ENCODE results near the gene CLEC2D.
"Not testable (repeated sequence)": the region's sequence is repeated elsewhere in the genome, so short reads cannot be mapped to it uniquely, and the experiment has no call there.

CLEC2D gene

GRCh38 chr12:9662488-9662887 lies 7.0 kb upstream of the CLEC2D start:
- Histone ChIP-seq H3K4me1 (ENCODE audit: control insufficient read depth, insufficient read depth, low read length) (no peaks in the 10 kb centered on the region), H3K4me3 (ENCODE audit: low read depth, low read length) (no peak overlapping the region), H3K9me3 (ENCODE audit: control insufficient read depth, insufficient read depth, low read length) (no peaks in the 10 kb centered on the region), H3K36me3 (ENCODE audit: control insufficient read depth, insufficient read depth, low read length) (peaks cover 3% of the 10 kb centered on the region), H3K9ac (ENCODE audit: low read depth, low read length) (no peak overlapping the region), H3K27me3 (ENCODE audit: control insufficient read depth, insufficient read depth, low read length) (no peaks in the 10 kb centered on the region)

GRCh38 chr12:9667403-9668160 lies 1.9 kb upstream of the CLEC2D start:
- peaks cover 3% of the 10 kb centered on the region for H3K36me3 ChIP-seq (ENCODE audit: control insufficient read depth, insufficient read depth, low read length)
- no peaks in the 10 kb centered on the region for H3K27me3 ChIP-seq (ENCODE audit: control insufficient read depth, insufficient read depth, low read length)
- no peaks in the 10 kb centered on the region for H3K4me1 ChIP-seq (ENCODE audit: control insufficient read depth, insufficient read depth, low read length)
- H3K9ac ChIP-seq (ENCODE audit: low read depth, low read length) = no peak overlapping the region
- no peak overlapping the region for H3K4me3 ChIP-seq (ENCODE audit: low read depth, low read length)
- H3K9me3 ChIP-seq (ENCODE audit: control insufficient read depth, insufficient read depth, low read length) = no peaks in the 10 kb centered on the region

- Histone ChIP-seq H3K9ac (ENCODE audit: low read depth, low read length) (no peak overlapping the region), H3K27me3 (ENCODE audit: control insufficient read depth, insufficient read depth, low read length) (no peaks in the 10 kb centered on the region), H3K4me3 (ENCODE audit: low read depth, low read length) (no peak overlapping the region), H3K36me3 (ENCODE audit: control insufficient read depth, insufficient read depth, low read length) (peaks cover 3% of the 10 kb centered on the region), H3K4me1 (ENCODE audit: control insufficient read depth, insufficient read depth, low read length) (no peaks in the 10 kb centered on the region), H3K9me3 (ENCODE audit: control insufficient read depth, insufficient read depth, low read length) (no peaks in the 10 kb centered on the region)
These were observed 1.1 kb upstream of the CLEC2D start for GRCh38 chr12:9668161-9669018.

GRCh38 chr12:9669019-9669326 lies 540 bp upstream of the CLEC2D start:
- H3K4me3 ChIP-seq (ENCODE audit: low read depth, low read length) = no peak overlapping the region
- no peaks in the 10 kb centered on the region for H3K4me1 ChIP-seq (ENCODE audit: control insufficient read depth, insufficient read depth, low read length)
- H3K27me3 ChIP-seq (ENCODE audit: control insufficient read depth, insufficient read depth, low read length) = no peaks in the 10 kb centered on the region
- peaks cover 3% of the 10 kb centered on the region for H3K36me3 ChIP-seq (ENCODE audit: control insufficient read depth, insufficient read depth, low read length)
- no peak overlapping the region for H3K9ac ChIP-seq (ENCODE audit: low read depth, low read length)
- no peaks in the 10 kb centered on the region for H3K9me3 ChIP-seq (ENCODE audit: control insufficient read depth, insufficient read depth, low read length)

GRCh38 chr12:9672340-9672739 lies 2.8 kb downstream of the CLEC2D start:
- not testable (repeated sequence) for H3K4me3 ChIP-seq (ENCODE audit: low read depth, low read length); H3K27me3 ChIP-seq (ENCODE audit: control insufficient read depth, insufficient read depth, low read length); H3K9me3 ChIP-seq (ENCODE audit: control insufficient read depth, insufficient read depth, low read length); H3K4me1 ChIP-seq (ENCODE audit: control insufficient read depth, insufficient read depth, low read length); H3K36me3 ChIP-seq (ENCODE audit: control insufficient read depth, insufficient read depth, low read length); H3K9ac ChIP-seq (ENCODE audit: low read depth, low read length)

GRCh38 chr12:9673404-9674225 lies 4.1 kb downstream of the CLEC2D start:
- no peaks in the 10 kb centered on the region for H3K36me3 ChIP-seq (ENCODE audit: control insufficient read depth, insufficient read depth, low read length)
- H3K4me3 ChIP-seq (ENCODE audit: low read depth, low read length) = no peak overlapping the region
- no peaks in the 10 kb centered on the region for H3K4me1 ChIP-seq (ENCODE audit: control insufficient read depth, insufficient read depth, low read length)
- no peaks in the 10 kb centered on the region for H3K9me3 ChIP-seq (ENCODE audit: control insufficient read depth, insufficient read depth, low read length)
- no peaks in the 10 kb centered on the region for H3K27me3 ChIP-seq (ENCODE audit: control insufficient read depth, insufficient read depth, low read length)
- no peak overlapping the region for H3K9ac ChIP-seq (ENCODE audit: low read depth, low read length)

GRCh38 chr12:9674226-9674590 lies 4.7 kb downstream of the CLEC2D start:
- H3K9ac ChIP-seq (ENCODE audit: low read depth, low read length) = no peak overlapping the region
- H3K9me3 ChIP-seq (ENCODE audit: control insufficient read depth, insufficient read depth, low read length) = no peaks in the 10 kb centered on the region
- no peak overlapping the region for H3K4me3 ChIP-seq (ENCODE audit: low read depth, low read length)
- H3K36me3 ChIP-seq (ENCODE audit: control insufficient read depth, insufficient read depth, low read length) = no peaks in the 10 kb centered on the region
- H3K4me1 ChIP-seq (ENCODE audit: control insufficient read depth, insufficient read depth, low read length) = no peaks in the 10 kb centered on the region
- no peaks in the 10 kb centered on the region for H3K27me3 ChIP-seq (ENCODE audit: control insufficient read depth, insufficient read depth, low read length)

GRCh38 chr12:9682508-9682907 lies 13.0 kb downstream of the CLEC2D start:
- H3K27me3 ChIP-seq (ENCODE audit: control insufficient read depth, insufficient read depth, low read length); H3K9ac ChIP-seq (ENCODE audit: low read depth, low read length); H3K9me3 ChIP-seq (ENCODE audit: control insufficient read depth, insufficient read depth, low read length); H3K4me3 ChIP-seq (ENCODE audit: low read depth, low read length); H3K36me3 ChIP-seq (ENCODE audit: control insufficient read depth, insufficient read depth, low read length); H3K4me1 ChIP-seq (ENCODE audit: control insufficient read depth, insufficient read depth, low read length): not testable (repeated sequence)

GRCh38 chr12:9682949-9683348 lies 13.4 kb downstream of the CLEC2D start:
- H3K27me3 ChIP-seq (ENCODE audit: control insufficient read depth, insufficient read depth, low read length) = not testable (repeated sequence)

GRCh38 chr12:9685366-9685765 lies 15.9 kb downstream of the CLEC2D start:
- H3K27me3 ChIP-seq (ENCODE audit: control insufficient read depth, insufficient read depth, low read length); H3K9me3 ChIP-seq (ENCODE audit: control insufficient read depth, insufficient read depth, low read length); H3K4me1 ChIP-seq (ENCODE audit: control insufficient read depth, insufficient read depth, low read length); H3K9ac ChIP-seq (ENCODE audit: low read depth, low read length); H3K36me3 ChIP-seq (ENCODE audit: control insufficient read depth, insufficient read depth, low read length); H3K4me3 ChIP-seq (ENCODE audit: low read depth, low read length): not testable (repeated sequence)

More at GRCh38 chr12:9682949-9683348, 13.4 kb downstream of the CLEC2D start:
- not testable (repeated sequence) for H3K9me3 ChIP-seq (ENCODE audit: control insufficient read depth, insufficient read depth, low read length); H3K36me3 ChIP-seq (ENCODE audit: control insufficient read depth, insufficient read depth, low read length); H3K9ac ChIP-seq (ENCODE audit: low read depth, low read length); H3K4me1 ChIP-seq (ENCODE audit: control insufficient read depth, insufficient read depth, low read length); H3K4me3 ChIP-seq (ENCODE audit: low read depth, low read length)

- no peaks in the 10 kb centered on the region for H3K9me3 ChIP-seq (ENCODE audit: control insufficient read depth, insufficient read depth, low read length)
- H3K4me3 ChIP-seq (ENCODE audit: low read depth, low read length) = no peak overlapping the region
- H3K36me3 ChIP-seq (ENCODE audit: control insufficient read depth, insufficient read depth, low read length) = no peaks in the 10 kb centered on the region
- no peaks in the 10 kb centered on the region for H3K4me1 ChIP-seq (ENCODE audit: control insufficient read depth, insufficient read depth, low read length)
- H3K9ac ChIP-seq (ENCODE audit: low read depth, low read length) = no peak overlapping the region
- no peaks in the 10 kb centered on the region for H3K27me3 ChIP-seq (ENCODE audit: control insufficient read depth, insufficient read depth, low read length)
These were observed 16.4 kb downstream of the CLEC2D start for GRCh38 chr12:9685915-9686314.

Data from iPS-15b (cell line).